ENCODE data around the gene SLIT1.

SLIT1 gene

GRCh38 chr10:97060441-97061084 lies 125.2 kb downstream of the SLIT1 start:
- no peak for DNase-seq

DNA sequence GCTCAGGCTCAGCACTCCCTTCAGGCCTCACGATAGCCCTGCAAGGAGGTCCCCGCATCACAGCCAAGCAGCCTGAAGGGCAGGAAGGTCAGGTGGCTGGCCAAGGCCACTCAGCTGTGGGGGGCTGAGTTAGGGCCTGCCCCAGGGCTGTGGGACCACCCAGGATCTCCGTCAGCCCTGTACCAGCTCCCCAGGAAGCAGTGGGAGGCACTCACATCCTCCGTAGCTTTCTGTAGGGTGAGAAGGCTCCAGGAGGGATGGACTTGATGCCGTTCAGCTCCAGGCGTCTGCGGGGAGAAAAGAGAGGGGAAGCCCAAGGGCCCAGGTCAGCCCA lies 125.9 kb downstream of the SLIT1 start:
- DNase-seq = no peak

DNA sequence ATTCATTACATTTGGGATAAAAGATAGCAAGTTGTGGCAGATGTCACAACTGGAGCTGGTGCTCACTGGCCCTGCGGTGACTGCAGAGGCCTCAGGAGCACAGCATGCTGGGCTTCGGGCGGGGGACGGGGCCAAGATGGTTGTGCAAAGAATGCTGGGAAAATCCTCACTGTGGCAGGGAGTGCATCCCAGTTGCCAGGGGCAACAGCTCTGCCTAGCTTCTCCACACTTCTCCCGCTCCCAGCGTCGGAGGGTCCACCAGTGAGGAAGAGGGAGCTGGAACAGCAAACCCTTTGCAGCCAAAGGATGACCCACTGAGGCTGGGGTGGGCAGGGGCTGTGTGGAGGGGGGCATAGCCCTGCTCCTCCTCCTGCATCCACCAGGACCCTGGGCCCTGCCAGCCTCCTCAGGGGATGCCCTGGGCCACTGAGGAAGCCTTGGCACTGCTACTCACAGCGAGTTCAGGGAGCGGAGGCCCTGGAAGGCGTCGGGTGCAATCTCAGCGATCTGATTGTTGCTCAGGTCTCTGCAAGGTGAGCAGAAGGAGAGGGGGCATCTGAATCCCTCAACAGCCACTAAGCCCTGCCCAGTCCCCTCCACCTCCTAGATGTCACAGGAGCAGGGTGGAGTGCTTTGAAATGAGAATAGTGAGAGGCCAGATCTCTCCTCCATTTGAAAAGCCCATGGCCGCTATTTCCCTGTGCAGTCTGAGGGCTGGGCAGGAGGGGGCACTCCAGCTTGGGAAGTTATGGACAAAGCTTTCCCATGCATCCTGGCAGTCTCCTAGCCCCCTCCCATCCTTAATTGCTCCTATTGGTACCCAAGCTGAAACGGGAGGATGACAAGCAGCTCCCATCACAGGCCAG lies 126.5 kb downstream of the SLIT1 start:
- no peak for DNase-seq

GRCh38 chr10:97058521-97058920 lies 127.2 kb downstream of the SLIT1 start:
- no peak for DNase-seq

GRCh38 chr10:97057491-97058235 lies 128.1 kb downstream of the SLIT1 start:
- no peak for DNase-seq

- no peak for DNase-seq
Measured at GRCh38 chr10:97056003-97056630, 129.6 kb downstream of the SLIT1 start.

DNA sequence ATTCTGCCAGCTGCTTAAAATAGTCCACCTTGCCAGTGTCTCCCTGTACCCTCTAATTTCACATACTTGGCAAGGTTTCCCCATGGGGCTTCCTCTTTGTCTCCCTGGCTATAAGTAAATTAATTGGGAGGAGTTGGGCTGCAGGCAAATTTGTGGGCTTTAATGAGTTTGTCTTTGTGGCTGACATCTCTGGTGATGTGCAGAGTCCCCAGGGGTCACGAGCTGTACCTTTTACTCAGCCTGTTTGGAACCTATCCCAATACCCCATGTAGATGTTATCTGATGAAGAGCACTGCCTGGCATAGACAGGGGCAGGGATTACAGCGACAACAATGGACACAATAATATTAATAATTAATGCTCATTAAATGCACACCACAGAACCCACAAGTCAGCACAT lies 132.5 kb downstream of the SLIT1 start:
- no peak for DNase-seq

DNA sequence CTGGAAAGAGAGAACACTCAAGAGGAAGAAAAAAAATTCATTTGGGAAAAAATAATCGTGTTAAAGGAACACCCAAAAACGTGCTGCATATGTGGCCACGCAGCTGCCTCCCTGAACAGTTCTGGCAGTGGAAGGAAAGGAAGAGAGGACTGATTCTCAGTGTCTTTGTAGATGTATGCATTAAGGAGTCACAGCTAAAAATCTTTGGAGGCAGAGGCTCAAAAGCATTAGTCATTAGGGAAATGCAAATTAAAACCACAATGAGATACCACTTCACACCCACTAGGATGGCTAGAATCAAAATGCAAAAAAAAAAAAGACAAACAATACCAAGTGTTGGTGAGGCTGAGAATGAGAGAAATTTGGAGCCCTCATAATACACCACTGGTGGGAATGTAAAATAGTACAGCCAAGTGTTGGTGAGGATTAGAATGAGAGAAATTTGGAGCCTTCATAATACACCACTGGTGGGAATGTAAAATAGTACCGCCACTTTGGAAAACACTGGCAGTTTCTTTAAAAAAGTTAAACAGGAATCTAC lies 134.7 kb downstream of the SLIT1 start:
- DNase-seq = no peak

GRCh38 chr10:97050205-97050745 lies 135.5 kb downstream of the SLIT1 start:
- DNase-seq = no peak

DNA sequence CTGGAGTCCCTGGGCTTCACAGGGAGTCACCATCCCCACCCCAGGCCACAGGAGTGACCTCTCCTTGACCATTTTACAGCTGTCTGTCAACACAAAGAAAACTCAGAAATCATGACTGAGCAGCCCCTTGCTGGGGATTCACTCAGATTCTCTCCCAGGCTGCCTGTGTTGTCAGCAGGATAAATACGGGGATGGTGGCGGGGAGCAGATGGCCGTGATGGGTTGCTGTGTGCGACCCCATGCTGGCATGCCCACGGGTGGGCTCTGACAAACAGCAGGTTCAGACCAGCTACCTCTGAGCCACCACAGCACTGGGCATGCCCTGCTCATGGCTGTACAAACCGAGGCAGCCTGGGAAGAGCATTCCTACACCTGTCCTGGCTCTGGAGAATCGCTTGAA lies 136.1 kb downstream of the SLIT1 start:
- no peak for DNase-seq

DNA sequence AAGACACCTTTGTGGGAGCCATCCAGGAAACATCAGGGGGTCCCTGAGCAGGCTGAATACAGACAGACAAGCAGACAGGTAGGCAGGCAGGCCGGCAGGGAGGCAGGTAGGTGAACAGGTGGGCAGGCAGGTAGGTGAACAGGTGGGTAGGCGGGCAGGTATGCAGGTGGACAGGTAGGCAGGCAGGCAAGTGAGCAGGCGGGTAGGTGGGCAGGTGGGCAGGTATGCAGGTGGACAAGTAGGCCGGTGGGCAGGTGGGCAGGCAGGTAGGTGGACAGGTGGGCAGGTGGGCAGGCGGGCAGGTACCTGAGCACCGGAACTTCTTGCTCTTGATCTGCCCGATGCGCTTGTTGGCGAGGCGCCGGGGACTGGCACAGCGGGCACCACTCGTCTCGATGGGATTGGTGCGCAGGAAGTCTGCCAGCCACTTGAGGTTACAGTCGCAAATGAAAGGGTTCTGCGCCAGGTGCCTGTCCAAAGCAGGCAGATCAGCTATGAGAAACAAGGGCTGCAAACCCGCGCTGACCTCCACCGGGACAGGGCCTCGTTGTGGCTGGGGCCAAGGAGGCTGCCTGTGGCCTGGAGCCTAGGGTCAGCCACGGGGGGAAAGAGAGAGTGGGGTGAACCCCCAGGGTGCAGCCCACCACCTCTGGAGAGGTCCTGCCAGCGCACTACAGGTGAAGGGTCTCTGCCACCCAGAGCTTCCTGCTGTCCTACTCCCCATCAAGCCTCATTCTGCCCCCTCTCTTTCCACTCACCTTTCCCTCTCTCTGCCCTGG lies 136.9 kb downstream of the SLIT1 start:
- DNase-seq = no peak

DNA sequence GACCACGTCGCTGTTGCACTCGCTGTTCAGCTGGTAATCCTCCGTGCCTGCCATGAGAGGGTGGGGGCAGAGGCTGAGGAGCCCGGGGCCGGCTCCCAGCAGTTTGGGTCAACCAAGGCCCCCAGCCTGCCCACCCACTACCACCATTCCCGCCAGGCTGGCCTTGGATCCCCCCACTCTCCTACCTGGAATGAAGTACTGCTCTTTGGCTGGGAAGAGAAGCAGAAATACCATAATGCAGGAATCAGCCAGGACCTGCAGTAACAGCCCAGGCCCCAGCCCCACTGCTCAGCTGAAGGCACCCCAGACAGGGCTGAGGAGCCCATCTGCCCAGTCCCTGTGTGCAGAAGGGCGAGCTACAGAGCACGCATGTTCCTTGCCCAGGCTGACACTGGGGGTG lies 138.0 kb downstream of the SLIT1 start:
- DNase-seq = no peak

DNA sequence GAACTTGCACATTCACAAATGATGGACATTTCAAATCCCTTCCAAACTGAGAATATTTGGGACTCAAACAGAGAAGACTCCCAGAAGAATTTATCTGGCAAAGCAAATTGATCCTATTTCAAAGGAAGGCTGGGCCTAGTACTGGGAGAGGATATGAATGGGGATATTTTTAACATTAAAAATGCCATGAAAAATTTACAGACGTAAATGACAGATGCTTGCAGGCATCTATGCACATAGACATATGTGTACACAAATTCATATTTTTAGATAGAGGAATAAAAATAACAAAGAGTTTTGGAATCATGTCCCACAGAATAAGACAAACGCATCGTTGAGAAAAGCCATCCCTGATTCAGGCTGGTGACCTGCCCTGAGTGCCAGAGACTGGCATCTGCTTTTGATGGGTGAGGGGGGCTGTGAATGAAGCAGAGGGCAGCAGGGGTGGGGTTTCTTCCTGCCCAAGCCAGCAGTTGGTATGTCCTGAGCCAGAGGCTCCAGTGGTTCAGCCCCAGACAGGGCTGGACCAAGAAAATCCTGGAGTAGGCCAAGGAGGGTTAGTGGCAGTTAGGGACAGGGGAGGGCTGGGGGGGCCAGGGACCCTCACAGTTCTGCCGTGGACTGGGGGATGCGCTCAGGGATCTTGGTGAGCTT lies 138.5 kb downstream of the SLIT1 start:
- DNase-seq = no peak

DNA sequence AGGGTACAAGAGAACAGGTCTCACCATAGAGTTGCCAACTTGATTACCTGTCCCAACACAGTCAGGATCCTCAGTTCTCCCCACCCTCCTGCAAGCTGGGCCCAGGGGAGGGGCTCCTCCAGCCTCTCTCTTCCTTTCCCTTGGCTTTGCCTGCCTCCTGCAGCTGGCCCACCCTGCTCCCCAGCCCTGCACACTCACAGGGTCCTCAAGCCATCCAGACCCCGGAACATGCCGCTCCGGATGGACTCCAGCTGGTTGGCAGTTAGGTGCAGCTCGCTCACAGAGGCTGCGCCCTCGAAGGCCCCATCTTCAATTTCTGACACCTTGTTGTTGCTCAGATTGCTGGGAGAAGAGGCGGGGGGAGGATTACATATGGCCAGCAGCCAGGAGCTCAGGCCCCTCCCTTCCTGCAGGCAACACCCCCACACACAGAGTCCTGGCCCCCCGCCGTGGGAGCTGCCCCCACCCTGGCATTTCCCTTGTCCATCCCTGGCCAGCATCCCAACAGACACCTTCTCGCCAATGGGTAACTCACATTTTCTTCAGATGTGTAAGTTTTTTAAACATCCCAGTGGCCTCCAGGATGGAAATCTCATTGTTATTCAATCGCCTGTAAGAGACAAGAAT lies 139.2 kb downstream of the SLIT1 start:
- no peak for DNase-seq

- DNase-seq = no peak
Measured at GRCh38 chr10:97043563-97043855, 142.2 kb downstream of the SLIT1 start.

- no peak for DNase-seq
Measured at GRCh38 chr10:97042716-97043562, 142.8 kb downstream of the SLIT1 start.

GRCh38 chr10:97042081-97042480 lies 143.7 kb downstream of the SLIT1 start:
- no peak for DNase-seq

DNA sequence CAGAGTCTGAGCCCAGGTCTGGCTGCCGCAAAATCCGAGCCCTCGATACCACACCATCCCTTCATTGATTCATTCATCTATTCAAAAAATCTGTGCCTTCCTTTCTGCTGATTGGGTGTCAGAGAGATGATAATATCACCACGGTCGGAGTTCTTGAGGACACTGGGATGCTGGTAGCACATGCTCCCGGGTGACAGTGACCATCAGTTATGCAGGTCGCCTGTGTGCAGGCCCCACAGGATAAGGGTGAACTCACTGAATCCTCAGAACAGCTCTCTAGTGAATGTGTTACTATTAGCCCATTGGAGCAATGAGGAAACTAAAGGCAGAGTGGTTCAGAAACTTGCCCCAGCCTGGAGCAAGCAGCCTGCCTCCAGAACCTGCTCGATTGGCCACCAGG lies 145.1 kb downstream of the SLIT1 start:
- DNase-seq = no peak

- no peak for DNase-seq
Measured at GRCh38 chr10:97040248-97040584, 145.5 kb downstream of the SLIT1 start.

DNA sequence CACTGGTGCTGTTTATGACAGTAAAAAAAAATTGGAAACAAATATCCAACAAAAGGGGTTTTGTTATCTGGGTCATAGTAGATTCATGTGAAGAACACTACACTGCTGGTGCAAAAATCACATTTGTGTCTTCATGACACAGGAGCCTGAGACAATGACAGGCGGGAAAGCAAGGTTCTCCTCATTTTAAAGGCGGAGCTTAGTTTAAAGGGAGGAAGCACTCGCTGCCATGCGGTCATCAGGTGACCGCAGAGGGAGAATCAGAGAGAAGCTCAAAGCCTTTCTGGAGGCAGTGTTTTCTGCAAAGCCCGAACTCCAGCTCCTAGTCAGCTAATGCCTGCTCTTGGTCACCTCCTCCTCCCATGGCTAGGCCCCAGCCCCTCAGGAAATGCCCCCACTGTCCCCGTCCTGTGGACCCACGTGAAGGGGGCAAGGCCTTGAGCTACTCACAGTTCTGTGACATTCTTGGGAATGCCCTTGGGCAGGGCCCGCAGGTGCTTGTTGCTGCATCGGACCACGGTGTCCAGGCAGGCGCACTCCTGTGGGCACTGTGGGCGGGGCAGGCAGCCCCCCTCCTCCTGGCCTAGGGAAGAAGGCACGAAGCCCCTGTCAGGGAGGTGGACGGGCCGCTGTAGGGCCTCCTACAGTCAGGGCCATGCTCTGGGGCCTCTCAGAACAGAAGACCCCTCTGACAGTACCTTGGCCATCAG lies 146.1 kb downstream of the SLIT1 start:
- no peak for DNase-seq

Measured in stimulated activated CD4-positive, alpha-beta T cell treated with anti-CD3 and anti-CD28 coated beads, Interleukin-4, amount 100 ng/mL, for 4 hours (primary cell).